Erythroblast (primary cell): Measurements from ENCODE around the gene PTPRN2.

Source experiments
- GATA1 ChIP-seq: IDR thresholded peaks from 2 replicates; pipeline ENCODE4 v1.6.1; 2011; ENCODE audit warnings: low read depth, mild to moderate bottlenecking, control low read depth, low read length, moderate library complexity
- POLR2A ChIP-seq: IDR thresholded peaks from 2 replicates; pipeline ENCODE4 v1.6.1; 2011; ENCODE audit warnings: mild to moderate bottlenecking, low read length

DNA sequence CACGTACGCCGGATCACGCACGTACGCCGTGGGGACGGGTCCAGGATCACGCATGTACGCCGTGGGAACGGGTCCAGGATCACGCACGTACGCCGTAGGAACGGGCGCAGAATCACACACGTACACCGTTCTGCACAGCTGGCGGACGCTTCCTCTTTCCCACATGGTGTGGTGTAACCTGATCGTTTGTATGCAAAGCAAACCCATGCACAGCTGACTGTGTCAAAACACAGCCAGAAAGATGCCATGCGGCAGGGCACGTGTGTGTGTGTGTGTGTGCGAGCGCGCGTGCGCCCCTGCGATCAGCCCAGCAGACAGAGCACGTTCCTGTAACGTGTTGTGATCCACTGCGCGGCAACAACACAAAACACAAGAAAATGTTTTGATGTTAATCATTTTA is 677.2 kb downstream of the PTPRN2 start:
- TF ChIP-seq POLR2A (no peak), GATA1 (no peak)
